WERI-Rb-1 (cell line): ENCODE measurements around the gene RSU1.

Experiments used
- DNase-seq: peaks from one replicate; pipeline ENCODE4 v3.0.0-alpha.2; 2020
- H3K27ac ChIP-seq: fragments of 250-450 bp; sonication (Bioruptor Pico); 2 replicates; pipeline ENCODE4 v1.5.1; 2020; ENCODE audit warnings: mild to moderate bottlenecking, moderate library complexity
- H3K27me3 ChIP-seq: fragments of 250-450 bp; sonication (Bioruptor Pico); 2 replicates; pipeline ENCODE4 v1.5.1; 2021; ENCODE audit warnings: mild to moderate bottlenecking, low read depth, moderate library complexity; ENCODE audit not compliant: insufficient read depth, severe bottlenecking
- H3K36me3 ChIP-seq: fragments of 250-450 bp; sonication (Bioruptor Pico); 2 replicates; pipeline ENCODE4 v1.5.1; 2020; ENCODE audit warnings: mild to moderate bottlenecking, moderate library complexity
- H3K4me3 ChIP-seq: 2 replicates; pipeline ENCODE4 v1.5.1; 2011; ENCODE audit warnings: low read depth, mild to moderate bottlenecking, control low read depth, low read length
- H3K9me3 ChIP-seq: fragments of 250-450 bp; sonication (Bioruptor Pico); 2 replicates; pipeline ENCODE4 v1.5.1; 2021; ENCODE audit warnings: mild to moderate bottlenecking, moderate library complexity; ENCODE audit not compliant: severe bottlenecking
- CTCF ChIP-seq: IDR thresholded peaks from 2 replicates; pipeline ENCODE4 v1.5.1; 2011; ENCODE audit warnings: low read depth, mild to moderate bottlenecking, control low read depth, inconsistent platforms, low read length

Gene RSU1

GRCh38 chr10:16789765-16790164, 27.5 kb downstream of the RSU1 start:
- no peak for TF ChIP-seq CTCF
- no peak overlapping the region for H3K4me3 ChIP-seq
- H3K27me3 ChIP-seq: no peaks in the 10 kb centered on the region
- no peak for DNase-seq
- H3K36me3 ChIP-seq: no peaks in the 10 kb centered on the region
- no peak overlapping the region for H3K27ac ChIP-seq
- H3K9me3 ChIP-seq: no peaks in the 10 kb centered on the region

- Histone ChIP-seq H3K27ac (no peak overlapping the region), H3K36me3 (no peaks in the 10 kb centered on the region), H3K4me3 (no peak overlapping the region), H3K9me3 (no peaks in the 10 kb centered on the region), H3K27me3 (no peaks in the 10 kb centered on the region)
- DNase-seq: no peak
- no peak for TF ChIP-seq CTCF
Observed at GRCh38 chr10:16789261-16789660, 28.0 kb downstream of the RSU1 start.

DNA sequence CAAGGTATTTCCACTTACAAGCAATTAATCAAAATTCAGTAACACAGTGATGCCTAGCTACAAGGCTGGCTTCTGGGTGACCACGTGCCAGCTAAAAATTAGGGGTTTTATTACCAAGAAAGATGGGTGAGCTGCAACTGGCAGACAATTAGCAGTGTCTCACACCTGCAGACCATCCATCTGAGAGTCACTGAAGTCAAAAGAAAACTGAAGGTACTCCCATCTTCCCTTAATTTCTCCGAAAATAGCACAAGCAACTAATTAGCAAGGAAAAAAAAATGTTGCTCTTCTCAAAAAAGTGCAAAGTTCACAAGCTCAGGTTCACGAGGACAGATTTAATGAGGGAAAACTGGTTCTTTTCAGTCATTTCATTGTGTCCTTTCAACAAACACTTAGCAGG, 28.4 kb downstream of the RSU1 start:
- no peak overlapping the region for H3K4me3 ChIP-seq
- no peaks in the 10 kb centered on the region for H3K9me3 ChIP-seq
- no peak for TF ChIP-seq CTCF
- H3K27me3 ChIP-seq: no peaks in the 10 kb centered on the region
- H3K27ac ChIP-seq: no peak overlapping the region
- no peaks in the 10 kb centered on the region for H3K36me3 ChIP-seq
- DNase-seq: no peak

GRCh38 chr10:16788125-16788524, 29.1 kb downstream of the RSU1 start:
- Histone ChIP-seq H3K36me3 (no peaks in the 10 kb centered on the region), H3K27me3 (no peaks in the 10 kb centered on the region), H3K4me3 (no peak overlapping the region), H3K9me3 (no peaks in the 10 kb centered on the region), H3K27ac (no peak overlapping the region)
- no peak for DNase-seq
- no peak for TF ChIP-seq CTCF

DNA sequence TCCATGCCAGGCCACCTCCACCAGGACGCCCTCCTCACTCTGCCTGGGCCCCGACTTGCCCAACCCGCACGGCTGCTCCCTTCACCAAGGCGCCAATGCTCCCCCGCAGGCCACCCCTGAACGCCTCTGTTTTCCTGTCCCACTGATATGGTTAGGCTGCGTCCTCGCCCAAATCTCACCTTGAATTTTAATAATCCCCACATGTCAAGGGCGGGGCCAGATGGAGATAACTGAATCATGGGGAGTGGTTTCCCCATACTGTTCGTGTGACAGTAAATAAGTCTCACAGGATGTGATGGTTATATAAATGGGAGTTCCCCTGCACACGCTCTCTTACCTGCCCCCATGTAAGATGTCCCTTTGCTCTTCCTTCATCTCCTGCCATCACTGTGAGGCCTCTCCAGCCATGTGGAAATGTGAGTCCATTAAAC, 29.8 kb downstream of the RSU1 start:
- no peaks in the 10 kb centered on the region for H3K36me3 ChIP-seq

More for the DNA sequence above, 29.8 kb downstream of the RSU1 start:
- DNase-seq: no peak
- no peak overlapping the region for H3K27ac ChIP-seq
- H3K4me3 ChIP-seq: no peak overlapping the region
- no peak for TF ChIP-seq CTCF
- H3K27me3 ChIP-seq: no peaks in the 10 kb centered on the region
- no peaks in the 10 kb centered on the region for H3K9me3 ChIP-seq
